Measurements from ENCODE around the gene PACSIN2. TPM values are rescaled to one million over a fixed set of nuclear protein-coding genes. Genes with fewer than 3 reads are reported as not detected.

The PACSIN2 gene
- total RNA-seq, 1 experiment from 2014 or later = 70.5 TPM

- ChIA-PET CTCF (interaction anchor here (0.9 to 1.1 kb wide), 2 partner anchors 71 to 88 kb away, joined by 3 to 4 read pairs; no protein-coding TSS in a partner anchor), POLR2A (interaction anchor here (0.9 kb wide), 1 partner anchor 16 kb away, joined by 3 read pairs; no protein-coding TSS in a partner anchor)
- DNase-seq (ENCODE audit: low spot score) (no peak), ATAC-seq (no peak)
- H3K27me3 Mint-ChIP-seq (ENCODE audit: low read depth) = no peaks in the 10 kb centered on the region; the same call in 1 of the 2 replicates
- peak overlapping the region; percentile 14 for H3K27ac Mint-ChIP-seq
- TF ChIP-seq ARID4B (CRISPR knock-in tag; IDR thresholded peaks at IDR 0.05; ENCODE audit: borderline replicate concordance) (no peak), FOXP1 (CRISPR knock-in tag; IDR thresholded peaks at IDR 0.05; ENCODE audit: borderline replicate concordance) (no peak), GABPB1 (CRISPR knock-in tag; IDR thresholded peaks at IDR 0.05) (no peak), ZNF263 (CRISPR knock-in tag; IDR thresholded peaks at IDR 0.05; ENCODE audit: low read depth) (no peak), ATF3 (CRISPR knock-in tag; conservative IDR thresholded peaks at IDR 0.05) (no peak), NR1H2 (CRISPR knock-in tag; IDR thresholded peaks at IDR 0.05) (no peak), MYBL2 (CRISPR knock-in tag; IDR thresholded peaks at IDR 0.05) (no peak), MAX (CRISPR knock-in tag; IDR thresholded peaks at IDR 0.05) (no peak), FOXP4 (CRISPR knock-in tag; IDR thresholded peaks at IDR 0.05) (no peak), JUN (CRISPR knock-in tag; IDR thresholded peaks at IDR 0.05) (no peak), FOXK1 (CRISPR knock-in tag; IDR thresholded peaks at IDR 0.05) (no peak), USF1 (CRISPR knock-in tag; IDR thresholded peaks at IDR 0.05) (no peak), ZNF512 (CRISPR knock-in tag; IDR thresholded peaks at IDR 0.05; ENCODE audit: borderline replicate concordance) (no peak), ZBTB43 (CRISPR knock-in tag; IDR thresholded peaks at IDR 0.05) (no peak), ATF6 (CRISPR knock-in tag; IDR thresholded peaks at IDR 0.05) (no peak), SP1 (CRISPR knock-in tag; conservative IDR thresholded peaks at IDR 0.05) (no peak), ZMAT4 (CRISPR knock-in tag; IDR thresholded peaks at IDR 0.05) (no peak)
- peaks cover 91% of the 10 kb centered on the region for H3K4me1 Mint-ChIP-seq
- H3K36me3 Mint-ChIP-seq = 0 out of 2 replicates have a peak, but pooled peaks cover 3% of the 10 kb centered on the region
- no peaks in the 10 kb centered on the region for H3K9me3 Mint-ChIP-seq
- H3K4me3 Mint-ChIP-seq = no peak overlapping the region
These were observed 52.4 kb downstream of the PACSIN2 start for GRCh38 chr22:42962295-42963230.
